ENCODE results near the gene BHMT2.

BHMT2 gene

DNA sequence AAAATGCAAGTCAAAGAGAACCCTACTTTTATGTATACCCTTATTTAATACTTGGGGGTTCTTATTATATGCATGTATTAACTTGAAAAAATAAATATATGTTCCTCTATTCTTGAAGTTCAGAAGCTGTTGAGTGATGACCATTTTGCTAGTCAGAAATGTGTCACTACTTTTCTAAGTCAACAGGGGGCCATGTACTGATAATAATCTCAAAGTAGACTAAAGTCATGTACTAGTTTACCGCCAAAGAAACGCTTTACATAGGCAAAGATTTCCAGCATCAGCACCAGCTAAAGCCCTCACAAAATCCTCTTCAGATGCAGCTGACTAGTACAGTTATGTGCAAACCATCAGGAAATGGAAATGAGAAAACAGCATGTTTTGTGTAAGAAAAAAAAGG is 36.3 kb downstream of the BHMT2 start:
- TF ChIP-seq, protein P1, sequence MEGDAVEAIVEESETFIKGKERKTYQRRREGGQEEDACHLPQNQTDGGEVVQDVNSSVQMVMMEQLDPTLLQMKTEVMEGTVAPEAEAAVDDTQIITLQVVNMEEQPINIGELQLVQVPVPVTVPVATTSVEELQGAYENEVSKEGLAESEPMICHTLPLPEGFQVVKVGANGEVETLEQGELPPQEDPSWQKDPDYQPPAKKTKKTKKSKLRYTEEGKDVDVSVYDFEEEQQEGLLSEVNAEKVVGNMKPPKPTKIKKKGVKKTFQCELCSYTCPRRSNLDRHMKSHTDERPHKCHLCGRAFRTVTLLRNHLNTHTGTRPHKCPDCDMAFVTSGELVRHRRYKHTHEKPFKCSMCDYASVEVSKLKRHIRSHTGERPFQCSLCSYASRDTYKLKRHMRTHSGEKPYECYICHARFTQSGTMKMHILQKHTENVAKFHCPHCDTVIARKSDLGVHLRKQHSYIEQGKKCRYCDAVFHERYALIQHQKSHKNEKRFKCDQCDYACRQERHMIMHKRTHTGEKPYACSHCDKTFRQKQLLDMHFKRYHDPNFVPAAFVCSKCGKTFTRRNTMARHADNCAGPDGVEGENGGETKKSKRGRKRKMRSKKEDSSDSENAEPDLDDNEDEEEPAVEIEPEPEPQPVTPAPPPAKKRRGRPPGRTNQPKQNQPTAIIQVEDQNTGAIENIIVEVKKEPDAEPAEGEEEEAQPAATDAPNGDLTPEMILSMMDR (IDR thresholded peaks at IDR 0.05) = no peak

DNA sequence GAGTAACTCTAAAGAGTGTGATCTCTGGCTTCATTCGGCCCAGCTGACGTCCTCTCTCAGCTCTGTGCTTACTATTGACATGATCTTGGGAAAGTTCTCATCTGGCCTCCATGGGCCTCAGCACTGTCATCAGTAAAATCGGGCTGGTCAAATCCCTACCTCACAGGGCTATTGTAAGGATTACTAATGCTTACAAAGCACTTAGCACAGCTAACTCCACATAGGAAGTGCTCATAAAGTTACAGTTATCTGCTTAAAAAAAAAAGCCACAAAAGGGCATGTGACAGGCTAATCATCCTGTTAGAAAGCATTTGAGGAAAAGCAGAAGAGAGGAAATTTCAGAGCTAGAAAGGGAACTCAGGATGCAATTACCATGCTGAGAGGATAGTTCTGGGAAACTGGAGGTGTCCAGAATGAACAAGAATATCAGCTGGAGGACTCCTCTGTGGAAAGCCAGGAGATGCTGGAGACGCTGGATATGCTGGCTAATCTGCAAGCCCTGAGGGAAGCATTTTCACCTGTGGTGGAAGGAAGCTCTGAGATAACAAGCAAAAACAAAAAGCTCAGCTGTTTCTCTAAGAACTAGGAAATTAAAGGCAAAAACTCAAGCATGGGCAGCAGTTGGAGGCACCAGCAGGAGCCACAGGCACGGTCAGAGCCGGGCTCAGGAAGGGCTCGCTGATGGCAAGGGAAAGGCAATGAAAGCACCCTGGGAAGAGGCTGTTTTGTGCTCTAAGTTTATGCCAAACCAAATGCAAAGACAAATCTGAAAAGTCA is 37.6 kb downstream of the BHMT2 start:
- Histone ChIP-seq H3K36me3 (no peaks in the 10 kb centered on the region), H3K4me3 (ENCODE audit: low read depth in 1 of 2, low read length in 1 of 2) (no peak overlapping the region), H3K4me1 (ENCODE audit: control insufficient read depth in 1 of 2, insufficient read depth in 1 of 2, low read depth in 1 of 2, low read length in 1 of 2) (no peaks in the 10 kb centered on the region), H3K9me3 (no peaks in the 10 kb centered on the region), H3K27me3 (peaks cover 35% of the 10 kb centered on the region), H3K27ac (no peak overlapping the region)
- TF ChIP-seq, protein P1 (IDR thresholded peaks at IDR 0.05) = no peak

More for the DNA sequence above, 36.3 kb downstream of the BHMT2 start:
- no peak overlapping the region for H3K4me3 ChIP-seq (ENCODE audit: low read depth in 1 of 2, low read length in 1 of 2)
- H3K27me3 ChIP-seq = peaks cover 21% of the 10 kb centered on the region
- H3K27ac ChIP-seq = no peak overlapping the region
- H3K4me1 ChIP-seq (ENCODE audit: control insufficient read depth in 1 of 2, insufficient read depth in 1 of 2, low read depth in 1 of 2, low read length in 1 of 2) = no peaks in the 10 kb centered on the region
- H3K9me3 ChIP-seq = no peaks in the 10 kb centered on the region
- H3K36me3 ChIP-seq = no peaks in the 10 kb centered on the region

DNA sequence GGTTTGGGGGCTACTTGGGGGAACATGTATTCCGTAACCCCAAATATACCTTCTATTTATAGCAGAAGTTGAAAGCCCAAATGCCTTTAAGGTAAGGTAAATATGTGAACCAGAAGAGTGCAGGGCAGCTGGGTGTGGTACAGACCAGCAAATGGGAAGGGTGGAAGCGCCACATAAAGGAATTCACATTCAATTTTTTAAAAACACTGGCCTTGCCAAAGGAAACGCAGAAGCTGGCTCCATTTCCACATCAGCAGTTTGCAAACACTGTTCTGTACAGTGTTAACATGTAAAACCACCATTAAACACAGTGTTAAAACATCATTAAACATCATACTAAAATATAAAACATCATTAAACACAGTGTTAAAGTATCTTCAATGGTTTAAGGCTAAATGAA is 38.5 kb downstream of the BHMT2 start:
- H3K27ac ChIP-seq = no peak overlapping the region
- no peaks in the 10 kb centered on the region for H3K4me1 ChIP-seq (ENCODE audit: control insufficient read depth in 1 of 2, insufficient read depth in 1 of 2, low read depth in 1 of 2, low read length in 1 of 2)
- H3K27me3 ChIP-seq = peaks cover 43% of the 10 kb centered on the region
- no peak overlapping the region for H3K4me3 ChIP-seq (ENCODE audit: low read depth in 1 of 2, low read length in 1 of 2)
- no peaks in the 10 kb centered on the region for H3K9me3 ChIP-seq
- no peaks in the 10 kb centered on the region for H3K36me3 ChIP-seq
- TF ChIP-seq, protein P1 (IDR thresholded peaks at IDR 0.05) = no peak

DNA sequence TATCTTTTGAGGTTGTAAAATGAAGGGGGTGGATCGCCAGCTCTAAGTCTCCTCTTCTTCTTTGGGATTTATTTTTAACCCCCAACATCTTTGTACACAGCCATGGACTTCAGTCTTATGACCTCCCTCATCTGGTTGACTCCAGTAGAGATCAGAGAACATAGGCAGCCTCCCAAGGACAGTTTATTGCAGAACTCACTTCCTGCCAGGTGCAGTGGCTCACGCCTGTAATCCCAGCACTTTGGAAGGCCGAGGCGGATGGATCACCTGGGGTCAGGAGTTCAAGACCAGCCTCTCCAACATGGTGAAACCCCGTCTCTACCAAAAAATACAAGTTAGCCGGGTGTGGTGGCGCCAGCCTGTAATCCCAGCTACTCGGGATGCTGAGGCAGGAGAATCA is 39.2 kb downstream of the BHMT2 start:
- Histone ChIP-seq H3K27ac (no peak overlapping the region), H3K4me1 (ENCODE audit: control insufficient read depth in 1 of 2, insufficient read depth in 1 of 2, low read depth in 1 of 2, low read length in 1 of 2) (no peaks in the 10 kb centered on the region), H3K4me3 (ENCODE audit: low read depth in 1 of 2, low read length in 1 of 2) (no peak overlapping the region), H3K27me3 (peaks cover 50% of the 10 kb centered on the region), H3K9me3 (no peaks in the 10 kb centered on the region), H3K36me3 (no peaks in the 10 kb centered on the region)
- TF ChIP-seq, protein P1 (IDR thresholded peaks at IDR 0.05) = no peak

DNA sequence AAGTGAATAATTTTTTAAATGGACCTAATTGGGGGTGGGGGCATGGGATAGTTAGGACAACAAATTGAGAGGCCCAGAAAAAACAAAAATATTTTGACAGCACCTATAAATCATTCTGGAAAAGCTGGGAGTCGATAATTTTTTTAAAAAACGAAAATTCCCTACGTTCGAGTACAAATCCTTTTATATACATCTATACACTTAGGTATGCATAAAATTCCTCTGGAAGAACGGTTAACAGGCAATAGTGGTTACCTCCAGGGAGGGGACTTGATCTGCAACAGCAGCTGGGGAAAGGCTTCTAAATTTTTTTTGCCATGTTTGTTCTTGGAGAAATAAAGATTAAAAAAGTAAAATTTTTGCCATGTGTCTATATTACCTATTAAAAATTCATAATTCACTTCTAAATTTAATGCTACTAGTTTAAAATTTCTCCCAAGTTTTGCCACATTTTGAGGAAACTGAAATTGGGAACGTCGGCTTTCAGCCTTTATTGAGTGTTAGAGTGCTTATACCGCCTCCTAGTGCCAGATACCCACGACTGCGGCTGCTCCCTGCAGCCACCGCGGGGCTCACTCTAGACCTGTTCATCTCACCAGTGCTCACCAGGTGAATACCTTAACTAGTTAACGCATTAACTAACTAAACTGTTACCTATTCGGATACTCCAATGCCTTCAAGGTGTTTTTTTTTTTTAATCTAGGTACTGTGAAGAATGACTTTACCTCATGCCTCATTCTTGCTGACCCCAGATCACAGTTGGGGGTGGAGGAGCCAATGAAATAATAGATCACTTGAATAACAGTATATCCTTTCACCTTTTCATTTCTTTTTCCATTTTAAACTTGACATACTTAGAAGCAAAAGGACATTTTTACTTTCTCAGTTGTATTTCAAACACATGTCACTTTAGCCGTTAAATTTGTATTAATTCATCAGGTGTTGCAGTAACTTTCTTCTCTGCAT is 40.2 kb downstream of the BHMT2 start:
- TF ChIP-seq, protein P1 (IDR thresholded peaks at IDR 0.05) = no peak
- peaks cover 61% of the 10 kb centered on the region for H3K27me3 ChIP-seq
- no peaks in the 10 kb centered on the region for H3K36me3 ChIP-seq
- no peak overlapping the region for H3K4me3 ChIP-seq (ENCODE audit: low read depth in 1 of 2, low read length in 1 of 2)
- H3K27ac ChIP-seq = no peak overlapping the region
- no peaks in the 10 kb centered on the region for H3K4me1 ChIP-seq (ENCODE audit: control insufficient read depth in 1 of 2, insufficient read depth in 1 of 2, low read depth in 1 of 2, low read length in 1 of 2)
- no peaks in the 10 kb centered on the region for H3K9me3 ChIP-seq

All from neutrophil (primary cell).